GM23338 (cell line): ENCODE results near the gene RXRA.

Experiments used
- EZH2 ChIP-seq: fragments of 200-600 bp; sonication (generic); IDR thresholded peaks from one replicate; pipeline ENCODE4 v1.8.0; 2017; ENCODE audit warnings: antibody characterized with exemption, mild to moderate bottlenecking, low read depth; ENCODE audit not compliant: unreplicated experiment
- POLR2AphosphoS5 ChIP-seq: IDR thresholded peaks from 2 replicates; pipeline ENCODE4 v1.6.1; 2016; ENCODE audit warnings: antibody characterized with exemption, low read depth
- TF ChIP-seq, protein P1 (sequence below), 2 experiments: fragments of 200-600 bp in 1 of 2; sonication (generic) in 1 of 2; conservative IDR thresholded peaks; 2 replicates each; pipeline versions ENCODE4 v1.5.1 to v1.6.1; 2016 to 2017; ENCODE audit warnings: antibody characterized with exemption in 2 of 2, low read depth in 2 of 2, mild to moderate bottlenecking in 2 of 2, moderate library complexity in 1 of 2
- TF ChIP-seq, protein P2 (sequence below): IDR thresholded peaks from one replicate; pipeline ENCODE4 v1.6.1; 2018; ENCODE audit warnings: antibody characterized with exemption; ENCODE audit not compliant: unreplicated experiment

DNA sequence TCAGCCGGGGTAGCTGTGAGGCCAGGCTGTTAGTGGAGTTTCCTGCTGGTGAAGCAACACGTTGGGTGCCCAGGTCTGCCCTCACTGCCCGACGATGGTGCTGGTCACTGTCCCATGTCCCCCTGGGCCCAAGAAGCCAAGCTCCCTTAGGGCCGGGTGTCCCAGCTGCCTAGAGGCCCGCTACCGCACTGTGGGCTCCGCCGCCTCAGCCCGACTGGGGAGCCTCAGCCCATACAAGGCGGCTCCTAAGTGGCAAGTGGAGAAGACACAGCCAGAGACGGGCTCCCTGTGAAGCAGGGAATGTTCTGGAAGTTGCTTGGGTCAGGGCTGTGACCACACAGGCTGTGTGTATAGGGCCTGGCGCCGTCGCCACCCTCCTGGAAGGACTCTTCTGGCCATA lies 96.9 kb downstream of the RXRA start:
- TF ChIP-seq EZH2 = no peak
- TF ChIP-seq, protein P1, sequence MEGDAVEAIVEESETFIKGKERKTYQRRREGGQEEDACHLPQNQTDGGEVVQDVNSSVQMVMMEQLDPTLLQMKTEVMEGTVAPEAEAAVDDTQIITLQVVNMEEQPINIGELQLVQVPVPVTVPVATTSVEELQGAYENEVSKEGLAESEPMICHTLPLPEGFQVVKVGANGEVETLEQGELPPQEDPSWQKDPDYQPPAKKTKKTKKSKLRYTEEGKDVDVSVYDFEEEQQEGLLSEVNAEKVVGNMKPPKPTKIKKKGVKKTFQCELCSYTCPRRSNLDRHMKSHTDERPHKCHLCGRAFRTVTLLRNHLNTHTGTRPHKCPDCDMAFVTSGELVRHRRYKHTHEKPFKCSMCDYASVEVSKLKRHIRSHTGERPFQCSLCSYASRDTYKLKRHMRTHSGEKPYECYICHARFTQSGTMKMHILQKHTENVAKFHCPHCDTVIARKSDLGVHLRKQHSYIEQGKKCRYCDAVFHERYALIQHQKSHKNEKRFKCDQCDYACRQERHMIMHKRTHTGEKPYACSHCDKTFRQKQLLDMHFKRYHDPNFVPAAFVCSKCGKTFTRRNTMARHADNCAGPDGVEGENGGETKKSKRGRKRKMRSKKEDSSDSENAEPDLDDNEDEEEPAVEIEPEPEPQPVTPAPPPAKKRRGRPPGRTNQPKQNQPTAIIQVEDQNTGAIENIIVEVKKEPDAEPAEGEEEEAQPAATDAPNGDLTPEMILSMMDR (conservative IDR thresholded peaks at IDR 0.05; ENCODE audit: low read depth in 2 of 2) = no peak
- no peak for TF ChIP-seq POLR2AphosphoS5
- TF ChIP-seq, protein P2, sequence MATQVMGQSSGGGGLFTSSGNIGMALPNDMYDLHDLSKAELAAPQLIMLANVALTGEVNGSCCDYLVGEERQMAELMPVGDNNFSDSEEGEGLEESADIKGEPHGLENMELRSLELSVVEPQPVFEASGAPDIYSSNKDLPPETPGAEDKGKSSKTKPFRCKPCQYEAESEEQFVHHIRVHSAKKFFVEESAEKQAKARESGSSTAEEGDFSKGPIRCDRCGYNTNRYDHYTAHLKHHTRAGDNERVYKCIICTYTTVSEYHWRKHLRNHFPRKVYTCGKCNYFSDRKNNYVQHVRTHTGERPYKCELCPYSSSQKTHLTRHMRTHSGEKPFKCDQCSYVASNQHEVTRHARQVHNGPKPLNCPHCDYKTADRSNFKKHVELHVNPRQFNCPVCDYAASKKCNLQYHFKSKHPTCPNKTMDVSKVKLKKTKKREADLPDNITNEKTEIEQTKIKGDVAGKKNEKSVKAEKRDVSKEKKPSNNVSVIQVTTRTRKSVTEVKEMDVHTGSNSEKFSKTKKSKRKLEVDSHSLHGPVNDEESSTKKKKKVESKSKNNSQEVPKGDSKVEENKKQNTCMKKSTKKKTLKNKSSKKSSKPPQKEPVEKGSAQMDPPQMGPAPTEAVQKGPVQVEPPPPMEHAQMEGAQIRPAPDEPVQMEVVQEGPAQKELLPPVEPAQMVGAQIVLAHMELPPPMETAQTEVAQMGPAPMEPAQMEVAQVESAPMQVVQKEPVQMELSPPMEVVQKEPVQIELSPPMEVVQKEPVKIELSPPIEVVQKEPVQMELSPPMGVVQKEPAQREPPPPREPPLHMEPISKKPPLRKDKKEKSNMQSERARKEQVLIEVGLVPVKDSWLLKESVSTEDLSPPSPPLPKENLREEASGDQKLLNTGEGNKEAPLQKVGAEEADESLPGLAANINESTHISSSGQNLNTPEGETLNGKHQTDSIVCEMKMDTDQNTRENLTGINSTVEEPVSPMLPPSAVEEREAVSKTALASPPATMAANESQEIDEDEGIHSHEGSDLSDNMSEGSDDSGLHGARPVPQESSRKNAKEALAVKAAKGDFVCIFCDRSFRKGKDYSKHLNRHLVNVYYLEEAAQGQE = no peak
